Peyer's patch (tissue), 4 donors: ENCODE data around the gene EPS8.

Experiments
- CTCF ChIP-seq, 6 experiments: fragments of 450-650 bp in 4 of 6; fragments of 200-600 bp in 2 of 6; sonication (generic) in 1 of 6; IDR thresholded peaks; one replicate each; pipeline ENCODE4 v1.5.1; 2017 to 2019; ENCODE audit warnings: antibody characterized with exemption in 6 of 6, mild to moderate bottlenecking in 3 of 6, moderate library complexity in 1 of 6
- POLR2A ChIP-seq, 2 donors: fragments of 450-650 bp; IDR thresholded peaks; one replicate each; pipeline ENCODE4 v1.5.1; 2017; ENCODE audit warnings: antibody characterized with exemption in 2 of 2, mild to moderate bottlenecking in 2 of 2, moderate library complexity in 2 of 2

GRCh38 chr12:15644700-15645099, 144.5 kb downstream of the EPS8 start:
- TF ChIP-seq CTCF (IDR thresholded peaks at IDR 0.05) (no peak), POLR2A (IDR thresholded peaks at IDR 0.05) (no peak)
